OCI-LY1 (cell line): Measurements from ENCODE around the gene GPR3.

Experiments used
- H2AFZ ChIP-seq: fragments of 200-600 bp; sonication (generic), shearing (Covaris generic); 2 replicates; pipeline ENCODE4 v1.6.0; 2014; ENCODE audit warnings: antibody characterized with exemption, mild to moderate bottlenecking, low read length
- H3F3A ChIP-seq: fragments of 200-600 bp; sonication (generic), shearing (Covaris generic); 2 replicates; pipeline ENCODE4 v1.6.0; 2014; ENCODE audit warnings: mild to moderate bottlenecking, antibody characterized with exemption, low read length, moderate library complexity; ENCODE audit not compliant: insufficient read depth
- H3K27ac ChIP-seq: fragments of 200-600 bp; sonication (generic); 2 replicates; pipeline ENCODE4 v1.5.1; 2014; ENCODE audit warnings: low read length, mixed run types, mild to moderate bottlenecking, low read depth; ENCODE audit not compliant: poor library complexity, severe bottlenecking
- H3K27me3 ChIP-seq: fragments of 200-600 bp; sonication (generic); 2 replicates; pipeline ENCODE4 v1.6.0; 2014; ENCODE audit warnings: antibody characterized with exemption, mild to moderate bottlenecking, low read length, moderate library complexity; ENCODE audit not compliant: insufficient read depth
- H3K36me3 ChIP-seq: fragments of 200-600 bp; sonication (generic); 2 replicates; pipeline ENCODE4 v1.6.1; 2014; ENCODE audit warnings: mild to moderate bottlenecking, antibody characterized with exemption, low read length, moderate library complexity, mixed read lengths; ENCODE audit not compliant: insufficient read depth
- H3K4me1 ChIP-seq: fragments of 200-600 bp; sonication (generic); 2 replicates; pipeline ENCODE4 v1.5.1; 2014; ENCODE audit warnings: mild to moderate bottlenecking, low read length, moderate library complexity; ENCODE audit not compliant: insufficient read depth, severe bottlenecking
- H3K4me2 ChIP-seq: fragments of 200-600 bp; sonication (generic), shearing (Covaris generic); 2 replicates; pipeline ENCODE4 v1.6.1; 2014; ENCODE audit warnings: low read length
- H3K4me3 ChIP-seq: fragments of 200-600 bp; sonication (generic); 2 replicates; pipeline ENCODE4 v1.5.1; 2014; ENCODE audit warnings: low read length, low read depth, mild to moderate bottlenecking, mixed read lengths; ENCODE audit not compliant: poor library complexity, severe bottlenecking
- H3K79me2 ChIP-seq: fragments of 200-600 bp; shearing (Covaris generic); 2 replicates; pipeline ENCODE4 v1.6.1; 2016; ENCODE audit warnings: mixed run types, low read length, mixed read lengths; ENCODE audit not compliant: insufficient read depth
- H3K9ac ChIP-seq: fragments of 200-600 bp; sonication (generic), shearing (Covaris generic); 2 replicates; pipeline ENCODE4 v1.6.1; 2014; ENCODE audit warnings: mild to moderate bottlenecking, low read length, mixed read lengths
- H3K9me2 ChIP-seq: fragments of 200-600 bp; sonication (generic), shearing (Covaris generic); 2 replicates; pipeline ENCODE4 v1.6.1; 2014; ENCODE audit warnings: low read depth, mild to moderate bottlenecking, low read length, mixed read lengths
- H3K9me3 ChIP-seq: fragments of 200-600 bp; shearing (Covaris generic); 2 replicates; pipeline ENCODE4 v1.6.1; 2014; ENCODE audit warnings: low read length, mixed read lengths
- H4K20me1 ChIP-seq: fragments of 200-600 bp; sonication (generic), shearing (Covaris generic); 2 replicates; pipeline ENCODE4 v1.6.0; 2016; ENCODE audit warnings: mild to moderate bottlenecking, low read length; ENCODE audit not compliant: insufficient read depth
- CTCF ChIP-seq: fragments of 200-600 bp; sonication (generic), shearing (Covaris generic); IDR thresholded peaks from 2 replicates; pipeline ENCODE4 v1.5.1; 2017; ENCODE audit warnings: mild to moderate bottlenecking, antibody characterized with exemption, low read length, moderate library complexity, mixed read lengths
- EZH2 ChIP-seq: fragments of 200-600 bp; sonication (generic), shearing (Covaris generic); IDR thresholded peaks from 2 replicates; pipeline ENCODE4 v1.8.0; 2017; ENCODE audit warnings: borderline replicate concordance, mixed run types, mild to moderate bottlenecking, antibody characterized with exemption, low read length, moderate library complexity, mixed read lengths

Gene GPR3

GRCh38 chr1:27395441-27396195, 3.2 kb downstream of the GPR3 start:
- Histone ChIP-seq H3K9me2 (no peaks in the 10 kb centered on the region), H3K4me1 (peaks cover 18% of the 10 kb centered on the region), H3F3A (no peaks in the 10 kb centered on the region), H3K27ac (no peak overlapping the region), H3K27me3 (no peaks in the 10 kb centered on the region), H3K9me3 (no peaks in the 10 kb centered on the region), H3K36me3 (no peaks in the 10 kb centered on the region), H3K9ac (no peak overlapping the region), H3K79me2 (no peaks in the 10 kb centered on the region), H3K4me3 (no peak overlapping the region), H4K20me1 (no peaks in the 10 kb centered on the region), H3K4me2 (no peak overlapping the region), H2AFZ (no peak overlapping the region)
- TF ChIP-seq EZH2 = no peak
- peak; percentile 95 for TF ChIP-seq CTCF

GRCh38 chr1:27397110-27397509, 4.7 kb downstream of the GPR3 start:
- Histone ChIP-seq H3K79me2 (no peaks in the 10 kb centered on the region), H3K9ac (no peak overlapping the region), H3K27ac (no peak overlapping the region), H3K4me3 (no peak overlapping the region), H3K9me2 (no peaks in the 10 kb centered on the region), H3F3A (no peaks in the 10 kb centered on the region), H3K36me3 (no peaks in the 10 kb centered on the region), H2AFZ (no peak overlapping the region), H3K27me3 (no peaks in the 10 kb centered on the region), H3K4me1 (peaks cover 10% of the 10 kb centered on the region), H4K20me1 (no peaks in the 10 kb centered on the region), H3K9me3 (no peaks in the 10 kb centered on the region), H3K4me2 (no peak overlapping the region)
- no peak for TF ChIP-seq CTCF
- TF ChIP-seq EZH2 = no peak

- no peak overlapping the region for H3K27ac ChIP-seq
- H3K79me2 ChIP-seq = no peaks in the 10 kb centered on the region
- H3K4me1 ChIP-seq = peaks cover 13% of the 10 kb centered on the region
- H3K4me2 ChIP-seq = no peak overlapping the region
- no peak overlapping the region for H2AFZ ChIP-seq
- no peaks in the 10 kb centered on the region for H3K9me3 ChIP-seq
- TF ChIP-seq CTCF = no peak
- no peak for TF ChIP-seq EZH2
- 0 out of 2 replicates have a peak, but pooled peaks cover 5% of the 10 kb centered on the region for H3K36me3 ChIP-seq
- no peaks in the 10 kb centered on the region for H3F3A ChIP-seq
- no peaks in the 10 kb centered on the region for H3K9me2 ChIP-seq
- H3K27me3 ChIP-seq = no peaks in the 10 kb centered on the region
- no peak overlapping the region for H3K9ac ChIP-seq
- H4K20me1 ChIP-seq = no peaks in the 10 kb centered on the region
- H3K4me3 ChIP-seq = no peak overlapping the region
Observed at GRCh38 chr1:27397749-27398148, 5.3 kb downstream of the GPR3 start.
